ENCODE data around the gene RAB5IF. TPM values are rescaled to one million over a fixed set of nuclear protein-coding genes. Genes with fewer than 3 reads are reported as not detected.
A peak's percentile ranks its signal among the peaks of the same experiment; 100 is the strongest.

RAB5IF gene
- total RNA-seq, 4 donors from 2014 or later = 12.8 to 37.7 (median 28.5) TPM

DNA sequence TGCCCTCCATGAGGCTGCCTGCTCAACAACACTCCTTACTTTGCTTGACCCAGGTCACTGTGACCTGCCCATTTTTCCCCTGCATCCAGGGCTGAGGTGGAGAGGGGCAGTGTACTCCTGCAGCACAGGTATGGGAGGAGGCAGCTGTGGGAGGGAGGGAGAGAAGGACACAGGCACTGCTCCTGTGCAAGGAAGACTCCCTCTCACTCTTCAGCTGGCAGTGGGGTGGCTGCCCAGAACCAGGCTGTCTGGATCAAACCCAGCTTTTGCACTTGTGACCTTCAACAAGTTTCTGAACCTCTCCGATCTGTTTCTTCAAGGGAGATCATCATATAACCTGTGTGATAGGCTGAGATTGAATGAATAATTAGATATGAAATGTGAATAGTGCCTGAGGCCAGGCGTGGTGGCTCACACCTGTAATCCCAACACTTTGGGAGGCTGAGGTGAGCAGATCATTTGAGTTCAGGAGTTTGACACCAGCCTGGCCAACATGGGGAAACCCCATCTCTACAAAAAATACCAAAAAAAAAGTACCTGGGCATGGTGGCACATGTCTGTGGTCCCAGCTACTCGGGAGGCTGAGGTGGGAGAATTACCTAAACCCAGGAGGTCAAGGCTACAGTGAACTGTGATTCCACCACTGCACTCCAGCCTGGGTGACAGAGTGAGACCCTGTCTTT is 18.1 kb upstream of the RAB5IF start:
- no peak for DNase-seq
- no peaks in the 10 kb centered on the region for H3K9me3 ChIP-seq
- intact Hi-C loops (cut with DNase I; ENCODE audit: low total_unique reads) = no loop called here
- no peaks in the 10 kb centered on the region for H3K36me3 ChIP-seq
- no peak overlapping the region for H3K4me3 ChIP-seq
- peak overlapping the region; percentile 28 to 32 for H3K27ac ChIP-seq
- TF ChIP-seq POLR2A (IDR thresholded peaks at IDR 0.05) = no peak
- TF ChIP-seq, protein P1, sequence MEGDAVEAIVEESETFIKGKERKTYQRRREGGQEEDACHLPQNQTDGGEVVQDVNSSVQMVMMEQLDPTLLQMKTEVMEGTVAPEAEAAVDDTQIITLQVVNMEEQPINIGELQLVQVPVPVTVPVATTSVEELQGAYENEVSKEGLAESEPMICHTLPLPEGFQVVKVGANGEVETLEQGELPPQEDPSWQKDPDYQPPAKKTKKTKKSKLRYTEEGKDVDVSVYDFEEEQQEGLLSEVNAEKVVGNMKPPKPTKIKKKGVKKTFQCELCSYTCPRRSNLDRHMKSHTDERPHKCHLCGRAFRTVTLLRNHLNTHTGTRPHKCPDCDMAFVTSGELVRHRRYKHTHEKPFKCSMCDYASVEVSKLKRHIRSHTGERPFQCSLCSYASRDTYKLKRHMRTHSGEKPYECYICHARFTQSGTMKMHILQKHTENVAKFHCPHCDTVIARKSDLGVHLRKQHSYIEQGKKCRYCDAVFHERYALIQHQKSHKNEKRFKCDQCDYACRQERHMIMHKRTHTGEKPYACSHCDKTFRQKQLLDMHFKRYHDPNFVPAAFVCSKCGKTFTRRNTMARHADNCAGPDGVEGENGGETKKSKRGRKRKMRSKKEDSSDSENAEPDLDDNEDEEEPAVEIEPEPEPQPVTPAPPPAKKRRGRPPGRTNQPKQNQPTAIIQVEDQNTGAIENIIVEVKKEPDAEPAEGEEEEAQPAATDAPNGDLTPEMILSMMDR (IDR thresholded peaks at IDR 0.05) = no peak
- peaks cover 0 to 5% of the 10 kb centered on the region in 2 donors for H3K4me1 ChIP-seq
- no peaks in the 10 kb centered on the region for H3K27me3 ChIP-seq

DNA sequence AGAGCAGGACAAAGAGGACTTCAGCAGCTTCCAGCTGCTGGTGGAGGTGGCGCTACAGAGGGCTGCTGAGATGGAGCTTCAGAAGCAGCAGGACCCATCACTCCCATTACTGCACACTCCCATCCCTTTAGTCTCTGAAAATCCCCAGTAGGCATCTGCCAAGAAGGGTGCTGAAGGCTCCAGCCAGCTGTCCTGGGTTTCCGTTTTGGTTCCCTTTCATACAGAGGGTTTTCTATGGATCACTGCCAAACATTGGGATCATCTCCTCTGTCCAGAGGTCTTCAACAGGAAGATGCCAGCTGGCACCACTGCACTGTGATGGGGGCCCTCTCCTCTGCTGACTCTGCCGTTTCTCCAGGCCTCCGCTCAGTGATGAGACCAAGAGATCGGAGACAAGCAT is 14.3 kb upstream of the RAB5IF start:
- Histone ChIP-seq H3K27me3 (no peaks in the 10 kb centered on the region), H3K4me3 (no peak overlapping the region), H3K27ac (no peak overlapping the region), H3K9me3 (no peaks in the 10 kb centered on the region), H3K4me1 (peaks cover 0 to 5% of the 10 kb centered on the region in 2 donors), H3K36me3 (no peaks in the 10 kb centered on the region)
- TF ChIP-seq, protein P1 (IDR thresholded peaks at IDR 0.05) = no peak
- TF ChIP-seq POLR2A (IDR thresholded peaks at IDR 0.05) = no peak
- DNase-seq = no peak
- intact Hi-C loops (cut with DNase I; ENCODE audit: low total_unique reads) = no loop called here

DNA sequence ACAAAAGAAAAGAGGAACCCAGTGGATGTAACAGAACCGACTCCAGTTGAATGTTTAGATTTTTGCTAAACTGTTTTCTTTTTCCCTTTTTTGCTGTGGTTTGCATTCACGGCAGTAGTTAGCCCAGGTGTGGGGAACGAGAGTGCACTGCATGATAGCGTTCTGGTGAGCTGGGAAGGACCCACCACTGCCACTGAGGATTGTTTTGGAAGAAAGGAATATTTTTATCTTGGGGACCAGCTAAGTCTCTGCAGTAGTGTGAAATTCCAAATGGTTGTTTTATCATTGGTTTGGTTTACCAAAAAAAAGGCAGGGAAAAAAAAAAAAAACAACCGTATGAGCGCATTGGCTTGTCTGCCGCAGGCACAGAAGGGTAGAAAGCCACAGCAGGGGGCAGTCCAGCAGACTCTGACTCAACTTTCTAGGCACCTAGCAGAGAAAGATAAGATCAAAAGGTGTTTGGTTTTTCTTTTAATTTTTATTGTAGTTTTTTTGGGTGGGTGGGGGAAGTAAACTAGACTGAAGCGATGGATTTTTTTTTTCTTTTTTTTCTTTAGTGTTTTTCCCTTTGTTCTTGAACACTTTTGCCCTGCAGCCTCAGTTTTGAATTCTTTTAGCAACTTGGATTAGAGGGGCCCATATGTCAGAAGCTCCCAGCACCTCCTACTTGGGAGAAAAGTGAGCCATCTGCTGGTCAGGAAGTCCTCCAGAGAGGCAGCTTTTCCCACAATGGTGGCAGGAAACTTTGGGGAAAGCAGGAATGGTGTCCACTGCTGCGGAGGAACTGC is 13.5 kb upstream of the RAB5IF start:
- no peak overlapping the region for H3K27ac ChIP-seq
- no peak for TF ChIP-seq POLR2A (IDR thresholded peaks at IDR 0.05)
- TF ChIP-seq, protein P1 (IDR thresholded peaks at IDR 0.05) = peak; percentile 42 to 61 (median 50)
- intact Hi-C loops (cut with DNase I; ENCODE audit: low total_unique reads) = no loop called here
- no peaks in the 10 kb centered on the region for H3K36me3 ChIP-seq
- no peaks in the 10 kb centered on the region for H3K27me3 ChIP-seq
- H3K4me1 ChIP-seq = peaks cover 0 to 5% of the 10 kb centered on the region in 2 donors
- H3K9me3 ChIP-seq = no peaks in the 10 kb centered on the region
- no peak overlapping the region for H3K4me3 ChIP-seq
- DNase-seq = peak; percentile 33 to 46

DNA sequence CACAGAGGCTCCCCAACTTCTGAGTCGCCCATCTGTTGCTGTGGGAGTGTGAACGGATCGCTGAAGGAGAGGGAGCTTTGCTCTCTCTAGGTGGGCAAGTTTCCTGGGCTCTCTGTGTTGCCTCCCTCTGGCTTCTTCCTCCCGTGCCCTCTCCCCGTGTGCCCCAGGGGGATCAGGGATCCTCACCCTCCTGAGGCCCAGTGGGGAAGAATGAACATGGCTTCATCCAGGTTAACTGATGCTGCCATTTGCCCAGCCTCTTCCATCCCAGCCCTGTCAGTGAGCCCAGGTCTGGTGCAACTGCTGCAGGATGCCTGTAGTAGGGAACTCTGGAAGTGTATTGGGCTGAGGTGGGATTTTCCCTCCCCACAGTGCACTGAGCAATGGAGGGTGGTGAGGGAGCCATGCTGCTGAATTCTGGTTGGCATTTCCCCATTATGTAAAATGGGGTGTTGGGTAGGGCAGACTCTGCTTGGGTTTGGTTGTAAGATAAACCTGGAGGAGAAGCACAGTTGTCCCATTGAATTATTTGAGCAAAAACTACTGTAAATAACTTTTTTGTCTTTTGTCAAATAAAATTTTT is 12.1 kb upstream of the RAB5IF start:
- no peaks in the 10 kb centered on the region for H3K9me3 ChIP-seq
- DNase-seq = no peak
- H3K4me1 ChIP-seq = no peaks in the 10 kb centered on the region
- no peaks in the 10 kb centered on the region for H3K36me3 ChIP-seq
- intact Hi-C loops (cut with DNase I; ENCODE audit: low total_unique reads) = no loop called here
- H3K27me3 ChIP-seq = no peaks in the 10 kb centered on the region
- H3K27ac ChIP-seq = no peak overlapping the region
- H3K4me3 ChIP-seq = no peak overlapping the region
- TF ChIP-seq POLR2A (IDR thresholded peaks at IDR 0.05) = no peak
- TF ChIP-seq, protein P1 (IDR thresholded peaks at IDR 0.05) = no peak

DNA sequence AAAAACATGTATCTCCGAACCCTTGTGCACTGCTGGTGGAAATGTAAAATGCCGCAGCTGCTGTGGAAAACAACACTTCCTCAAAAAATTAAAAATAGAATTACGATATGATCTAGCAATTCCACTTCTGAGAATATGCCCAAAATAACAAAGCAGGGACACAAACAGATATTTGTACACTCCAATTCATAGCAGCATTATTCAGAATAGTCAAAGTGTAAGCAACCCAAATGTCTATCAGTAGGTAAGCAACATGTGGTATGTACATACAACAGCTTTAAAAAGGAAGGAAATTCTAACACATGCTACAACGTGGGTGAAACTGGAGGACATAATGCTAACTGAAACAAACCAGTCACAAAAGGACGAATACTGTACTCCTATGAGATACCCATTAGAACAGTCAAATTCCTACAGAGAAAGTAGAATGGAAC is 5.7 kb upstream of the RAB5IF start:
- TF ChIP-seq, protein P1 (IDR thresholded peaks at IDR 0.05) = no peak
- TF ChIP-seq POLR2A (IDR thresholded peaks at IDR 0.05) = no peak
- H3K27ac ChIP-seq = no peak overlapping the region
- H3K27me3 ChIP-seq = no peaks in the 10 kb centered on the region
- H3K4me1 ChIP-seq = no peaks in the 10 kb centered on the region
- intact Hi-C loops (cut with DNase I; ENCODE audit: low total_unique reads) = loop anchor here (10.0 kb wide), 1 partner anchor 45 kb away; no protein-coding TSS in a partner anchor
- no peaks in the 10 kb centered on the region for H3K36me3 ChIP-seq
- DNase-seq = no peak
- no peaks in the 10 kb centered on the region for H3K9me3 ChIP-seq
- H3K4me3 ChIP-seq = no peak overlapping the region
